NT2/D1 (cell line): Measurements from ENCODE around the gene PEPD.

Source experiments
- DNase-seq: peaks from one replicate; pipeline ENCODE4 v3.0.0-alpha.2; 2011; ENCODE audit warnings: low read depth, low spot score
- H3K27me3 ChIP-seq: 2 replicates; pipeline ENCODE4 v1.6.0; 2011; ENCODE audit warnings: mild to moderate bottlenecking; ENCODE audit not compliant: insufficient read length, insufficient read depth
- H3K36me3 ChIP-seq: 2 replicates; pipeline ENCODE4 v1.6.1; 2011; ENCODE audit warnings: mild to moderate bottlenecking, low read length, mixed read lengths; ENCODE audit not compliant: insufficient read depth, insufficient read length
- H3K4me1 ChIP-seq: 2 replicates; pipeline ENCODE4 v1.5.1; 2011; ENCODE audit not compliant: insufficient read depth, insufficient read length
- H3K4me3 ChIP-seq: 2 replicates; pipeline ENCODE4 v1.5.1; 2011; ENCODE audit warnings: low read depth; ENCODE audit not compliant: insufficient read length
- H3K9ac ChIP-seq: 2 replicates; pipeline ENCODE4 v1.6.0; 2011; ENCODE audit warnings: low read depth; ENCODE audit not compliant: insufficient read length
- H3K9me3 ChIP-seq: 2 replicates; pipeline ENCODE4 v1.5.1; 2011; ENCODE audit warnings: mild to moderate bottlenecking, low read length; ENCODE audit not compliant: insufficient read depth
- SUZ12 ChIP-seq: IDR thresholded peaks from 2 replicates; pipeline ENCODE4 v1.6.1; 2011; ENCODE audit not compliant: insufficient read length, insufficient read depth; ENCODE audit errors: extremely low read depth
- YY1 ChIP-seq: IDR thresholded peaks from 2 replicates; pipeline ENCODE4 v1.6.1; 2011; ENCODE audit not compliant: insufficient read length, insufficient read depth
- ZNF274 ChIP-seq: IDR thresholded peaks from 2 replicates; pipeline ENCODE4 v1.6.1; 2011; ENCODE audit warnings: mild to moderate bottlenecking, low read depth, low read length

The PEPD gene

DNA sequence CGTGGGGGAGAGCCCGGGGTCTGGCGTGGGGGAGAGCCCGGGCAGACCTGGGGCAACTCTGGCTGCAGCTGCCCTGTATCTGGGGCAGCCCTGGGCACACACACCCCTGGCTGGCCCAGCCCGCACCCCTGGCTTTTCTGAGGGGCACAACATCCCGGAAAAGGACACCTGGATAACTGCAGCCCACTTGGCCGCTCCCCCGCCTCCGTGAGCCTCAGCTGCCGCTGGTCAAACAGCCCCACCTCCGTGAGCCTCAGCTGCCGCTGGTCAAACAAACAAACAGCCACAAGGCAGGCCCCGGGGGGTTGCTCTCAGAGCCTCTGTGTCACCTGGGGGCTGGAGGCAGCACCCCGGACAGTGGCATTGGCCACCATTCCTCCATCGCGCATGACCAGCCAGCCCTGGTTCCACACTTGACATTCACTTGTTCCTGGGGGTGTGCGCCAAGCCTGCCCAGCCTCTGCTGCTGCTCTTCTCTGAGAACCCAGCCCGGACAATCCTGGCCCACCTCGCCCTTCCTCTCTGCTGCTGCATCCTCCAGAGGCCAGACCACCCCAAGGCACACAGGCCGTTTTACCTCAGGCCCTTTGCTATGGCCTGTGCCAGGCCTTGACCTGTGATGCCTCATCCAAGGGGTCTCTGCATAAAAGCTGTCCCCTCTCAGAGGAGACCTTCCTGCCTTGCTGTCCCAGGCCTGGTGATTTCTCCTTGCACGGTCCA is 128.1 kb downstream of the PEPD start:
- H3K9me3 ChIP-seq = no peaks in the 10 kb centered on the region
- H3K36me3 ChIP-seq = no peaks in the 10 kb centered on the region
- no peak for DNase-seq
- no peak overlapping the region for H3K9ac ChIP-seq
- H3K4me3 ChIP-seq = no peak overlapping the region
- no peak for TF ChIP-seq YY1
- no peak for TF ChIP-seq SUZ12
- no peak for TF ChIP-seq ZNF274
- H3K27me3 ChIP-seq = no peaks in the 10 kb centered on the region
- peaks cover 23% of the 10 kb centered on the region for H3K4me1 ChIP-seq

DNA sequence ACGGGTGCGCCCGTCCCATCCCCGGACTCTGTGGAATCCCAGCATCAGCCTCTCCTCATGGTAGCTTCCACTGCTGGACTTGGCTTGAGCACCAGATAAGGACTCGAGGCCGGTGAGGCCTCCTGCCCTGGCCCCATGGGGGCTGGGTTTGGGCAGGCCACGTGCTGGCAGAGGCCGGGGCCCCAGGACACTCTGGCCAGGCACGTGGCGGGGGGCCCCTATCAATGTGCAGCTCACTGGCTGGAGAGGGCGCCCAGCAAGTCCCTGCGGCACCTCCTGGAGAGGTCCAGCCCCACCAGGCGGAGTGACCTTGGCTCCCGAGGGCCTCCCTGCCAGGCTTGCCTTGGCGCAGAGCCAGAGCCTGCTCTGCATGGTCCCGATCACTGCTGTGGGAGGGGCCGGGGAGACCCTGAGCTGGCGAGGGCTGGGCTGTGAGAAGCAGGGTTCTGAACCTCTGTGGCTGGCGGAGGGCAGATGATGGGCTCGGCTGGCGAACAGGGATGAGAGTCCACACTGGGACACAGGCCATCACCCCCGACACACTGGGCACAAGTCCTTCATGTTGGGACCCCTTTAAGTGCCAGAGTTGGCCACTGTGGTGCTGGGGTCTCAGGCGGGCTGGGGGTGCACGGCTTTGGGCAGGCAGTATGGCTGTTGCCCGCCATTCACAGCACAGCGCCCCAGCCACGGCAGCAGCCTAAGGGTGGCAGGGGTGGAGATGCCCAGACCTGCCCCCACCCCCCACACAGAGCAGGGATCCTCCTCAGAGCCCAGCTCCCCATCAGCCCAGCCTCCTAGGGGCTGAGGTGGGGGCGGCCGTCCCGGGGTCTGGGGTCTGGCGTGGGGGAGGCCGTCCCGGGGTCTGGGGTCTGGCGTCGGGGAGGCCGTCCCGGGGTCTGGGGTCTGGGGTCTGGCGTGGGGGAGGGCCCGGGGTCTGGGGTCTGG is 129.0 kb downstream of the PEPD start:
- Histone ChIP-seq H3K4me3 (no peak overlapping the region), H3K4me1 (peaks cover 20% of the 10 kb centered on the region), H3K27me3 (no peaks in the 10 kb centered on the region), H3K9ac (no peak overlapping the region), H3K9me3 (no peaks in the 10 kb centered on the region), H3K36me3 (peaks cover under 1% of the 10 kb centered on the region)
- TF ChIP-seq YY1 = no peak
- TF ChIP-seq ZNF274 = no peak
- TF ChIP-seq SUZ12 = no peak
- DNase-seq = no peak

DNA sequence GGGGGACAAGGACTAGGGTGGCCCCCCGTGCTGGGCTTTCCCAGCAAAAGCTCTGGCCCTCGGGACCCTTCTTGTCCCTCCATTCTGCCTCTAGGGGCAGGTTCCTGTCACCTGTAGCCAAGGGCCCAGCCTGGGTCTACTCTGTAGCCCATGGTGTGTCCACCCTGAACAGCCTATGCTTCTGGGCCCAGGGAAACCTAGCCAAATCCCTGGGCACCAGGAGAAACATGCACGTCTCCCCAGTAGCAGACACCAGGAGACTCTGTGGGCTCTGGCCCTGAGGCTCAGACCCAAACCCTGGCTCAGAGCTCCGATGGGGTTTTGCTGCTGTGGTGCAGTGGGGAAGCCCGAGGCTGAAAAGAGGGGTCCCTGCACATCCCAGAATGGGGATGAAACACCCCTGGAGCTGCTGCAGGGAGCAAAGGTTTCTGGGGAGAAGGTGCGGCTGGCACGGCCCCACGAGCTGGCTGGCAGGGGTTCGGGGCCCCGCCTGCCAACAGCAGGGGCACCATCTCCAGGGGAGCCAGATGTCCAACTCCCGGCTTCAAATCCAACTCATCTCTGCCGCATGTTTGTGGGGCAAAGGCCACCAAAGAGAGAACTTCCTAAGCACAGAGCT is 129.9 kb downstream of the PEPD start:
- Histone ChIP-seq H3K4me1 (peaks cover 16% of the 10 kb centered on the region), H3K9ac (no peak overlapping the region), H3K36me3 (peaks cover 8% of the 10 kb centered on the region), H3K9me3 (no peaks in the 10 kb centered on the region), H3K27me3 (no peaks in the 10 kb centered on the region), H3K4me3 (no peak overlapping the region)
- no peak for DNase-seq
- TF ChIP-seq YY1 (no peak), ZNF274 (no peak), SUZ12 (no peak)

DNA sequence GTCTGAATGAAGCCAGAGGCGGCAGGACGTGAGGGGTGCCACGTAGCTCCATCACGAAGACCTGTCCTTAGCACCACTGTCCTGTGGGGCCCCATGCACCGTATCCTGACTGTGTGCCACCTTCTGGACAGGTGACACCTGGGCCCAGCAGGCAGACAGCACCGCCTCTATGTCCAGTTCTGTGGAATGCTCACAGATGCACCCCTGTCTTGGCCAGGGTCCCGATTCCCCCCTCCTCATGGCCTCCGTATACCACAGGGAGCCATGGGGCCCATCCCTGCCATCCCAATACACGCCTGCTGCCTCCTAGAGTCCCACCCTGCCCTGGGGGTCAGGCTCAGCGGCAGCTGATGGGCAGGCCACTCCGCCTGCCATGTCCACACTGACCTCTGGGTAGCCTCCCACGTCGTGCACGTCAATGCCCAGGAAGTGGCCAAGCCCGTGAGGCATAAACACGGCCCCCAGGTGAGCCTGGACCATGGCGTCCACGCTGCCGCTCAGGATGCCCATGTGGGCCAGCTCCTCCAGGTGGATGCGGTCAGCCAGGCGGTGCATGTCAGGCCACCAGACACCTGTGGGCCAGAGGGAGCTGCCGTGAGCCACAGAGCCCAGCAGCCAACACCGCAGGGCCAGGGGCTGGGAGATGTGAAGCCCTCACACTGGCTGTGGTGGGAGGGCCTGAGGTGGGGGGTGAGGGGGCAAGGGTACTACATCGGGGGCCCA is 130.5 kb downstream of the PEPD start:
- Histone ChIP-seq H3K27me3 (no peaks in the 10 kb centered on the region), H3K4me3 (no peak overlapping the region), H3K36me3 (peaks cover 15% of the 10 kb centered on the region), H3K4me1 (peaks cover 13% of the 10 kb centered on the region), H3K9ac (no peak overlapping the region), H3K9me3 (no peaks in the 10 kb centered on the region)
- DNase-seq = no peak
- TF ChIP-seq ZNF274 (no peak), YY1 (no peak), SUZ12 (no peak)

DNA sequence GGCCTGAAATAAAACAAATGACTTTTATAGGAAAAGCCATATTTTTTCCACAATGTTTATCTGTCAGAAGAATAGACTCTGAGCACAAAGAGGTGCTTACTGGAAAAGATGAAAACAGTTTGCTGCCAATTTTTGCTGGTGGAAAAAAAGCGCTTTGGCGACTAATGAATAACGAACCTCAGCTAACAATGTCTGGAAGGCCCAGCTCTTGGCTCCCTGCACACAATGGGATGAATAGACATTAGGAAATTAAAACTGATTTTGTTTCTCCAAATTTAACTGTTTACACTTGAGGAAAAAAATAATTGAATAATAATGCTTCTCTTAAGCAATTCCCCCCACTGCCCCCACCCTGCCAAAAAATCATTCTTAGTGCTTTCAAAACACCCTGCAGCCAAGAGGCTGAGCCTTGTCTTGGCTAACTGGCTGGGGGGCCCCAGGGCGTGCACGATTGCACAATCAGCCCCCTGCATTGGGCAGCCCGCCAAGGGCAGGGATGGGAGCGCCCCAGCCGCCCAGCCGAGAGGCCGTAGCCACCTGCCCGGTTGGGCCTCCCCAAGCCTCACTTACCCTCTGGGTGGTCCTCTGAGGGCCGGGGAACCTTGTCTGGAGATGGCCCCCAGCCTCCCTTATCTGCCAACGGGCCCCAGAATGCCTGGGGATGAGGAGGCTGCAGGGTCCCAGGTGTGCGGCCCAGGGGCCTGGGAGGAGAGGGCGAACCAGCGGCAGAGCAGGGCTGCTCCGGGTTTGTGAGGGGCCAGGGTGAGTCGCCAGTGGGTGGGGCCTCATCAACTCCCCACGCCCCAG is 131.3 kb downstream of the PEPD start:
- Histone ChIP-seq H3K9me3 (no peaks in the 10 kb centered on the region), H3K9ac (no peak overlapping the region), H3K4me1 (peaks cover 8% of the 10 kb centered on the region), H3K4me3 (no peak overlapping the region), H3K36me3 (peaks cover 21% of the 10 kb centered on the region), H3K27me3 (no peaks in the 10 kb centered on the region)
- TF ChIP-seq YY1 (no peak), SUZ12 (no peak), ZNF274 (no peak)
- no peak for DNase-seq

DNA sequence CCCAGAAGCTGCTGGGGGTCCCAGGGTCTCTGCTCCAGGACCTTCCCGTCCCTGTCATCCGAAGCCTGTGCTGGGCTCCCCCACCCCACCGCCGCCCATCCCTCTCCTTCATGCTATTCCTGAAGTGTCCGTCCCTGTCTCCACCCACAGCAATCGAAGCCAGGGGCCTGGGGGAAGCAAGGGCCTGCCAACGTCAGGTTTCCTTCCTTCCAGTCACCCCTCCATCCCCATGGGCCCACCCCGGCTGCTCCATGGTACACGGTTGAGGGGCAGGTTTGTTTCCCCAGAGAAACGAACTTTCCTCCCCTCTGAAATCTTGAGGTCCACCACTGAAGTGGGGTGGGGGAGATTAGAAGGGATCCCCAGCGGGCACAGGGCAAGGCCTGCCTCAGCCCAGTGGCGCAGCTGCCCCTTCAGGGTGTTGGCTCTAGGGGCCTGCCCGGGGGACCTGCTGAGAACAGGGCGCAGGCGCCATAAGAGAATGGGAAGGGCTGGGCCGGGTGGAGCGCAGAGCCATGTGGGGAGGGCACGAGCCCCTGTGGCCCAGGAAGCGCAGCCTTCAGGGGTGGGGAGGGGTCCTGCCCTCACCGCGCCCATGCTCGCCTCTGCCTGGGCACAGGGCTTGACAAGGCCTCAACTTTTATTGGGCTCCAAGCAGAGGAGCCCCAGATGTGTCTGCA is 132.0 kb downstream of the PEPD start:
- H3K9ac ChIP-seq = no peak overlapping the region
- H3K36me3 ChIP-seq = peaks cover 21% of the 10 kb centered on the region
- no peak overlapping the region for H3K4me3 ChIP-seq
- H3K4me1 ChIP-seq = peaks cover 6% of the 10 kb centered on the region
- no peaks in the 10 kb centered on the region for H3K9me3 ChIP-seq
- no peak for TF ChIP-seq YY1
- TF ChIP-seq ZNF274 = no peak
- TF ChIP-seq SUZ12 = no peak
- H3K27me3 ChIP-seq = no peaks in the 10 kb centered on the region
- DNase-seq = no peak
